Measurements from ENCODE around the gene NANOS1.

DNA sequence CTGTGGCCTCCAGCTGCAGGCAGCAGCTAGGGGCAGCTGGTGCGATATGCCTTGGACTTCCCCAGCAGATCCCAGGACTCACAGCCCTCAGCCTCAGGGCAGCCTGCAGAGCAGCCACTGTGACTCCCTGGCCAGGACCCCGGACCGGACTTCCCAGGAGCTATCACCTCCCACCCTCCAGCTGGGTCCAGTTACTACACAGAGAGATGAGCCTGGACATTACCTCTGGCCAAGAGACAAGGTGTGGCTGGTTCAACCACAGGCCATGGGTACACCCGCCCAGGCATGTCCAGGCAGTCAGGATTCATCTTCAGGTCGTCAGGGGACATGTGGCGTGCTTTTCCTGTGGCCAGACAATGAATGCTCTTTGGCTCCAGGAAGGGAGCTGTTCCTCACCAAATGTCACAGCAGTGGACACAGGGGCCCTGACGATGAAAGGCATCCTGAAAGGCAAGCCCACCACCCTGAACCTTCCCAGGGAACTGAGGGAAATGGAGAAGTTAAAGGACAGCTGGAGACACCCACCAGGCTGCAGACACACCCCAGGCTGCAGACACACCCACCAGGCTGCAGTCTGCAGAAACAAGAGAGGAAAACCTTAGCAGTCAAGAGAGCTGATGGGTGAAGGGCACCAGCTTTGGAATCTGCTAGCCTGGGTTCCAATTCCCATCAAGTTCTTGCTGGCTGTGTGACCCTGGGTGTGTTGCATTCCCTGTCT, 25.8 kb upstream of the NANOS1 start:
- TF ChIP-seq, protein P1, sequence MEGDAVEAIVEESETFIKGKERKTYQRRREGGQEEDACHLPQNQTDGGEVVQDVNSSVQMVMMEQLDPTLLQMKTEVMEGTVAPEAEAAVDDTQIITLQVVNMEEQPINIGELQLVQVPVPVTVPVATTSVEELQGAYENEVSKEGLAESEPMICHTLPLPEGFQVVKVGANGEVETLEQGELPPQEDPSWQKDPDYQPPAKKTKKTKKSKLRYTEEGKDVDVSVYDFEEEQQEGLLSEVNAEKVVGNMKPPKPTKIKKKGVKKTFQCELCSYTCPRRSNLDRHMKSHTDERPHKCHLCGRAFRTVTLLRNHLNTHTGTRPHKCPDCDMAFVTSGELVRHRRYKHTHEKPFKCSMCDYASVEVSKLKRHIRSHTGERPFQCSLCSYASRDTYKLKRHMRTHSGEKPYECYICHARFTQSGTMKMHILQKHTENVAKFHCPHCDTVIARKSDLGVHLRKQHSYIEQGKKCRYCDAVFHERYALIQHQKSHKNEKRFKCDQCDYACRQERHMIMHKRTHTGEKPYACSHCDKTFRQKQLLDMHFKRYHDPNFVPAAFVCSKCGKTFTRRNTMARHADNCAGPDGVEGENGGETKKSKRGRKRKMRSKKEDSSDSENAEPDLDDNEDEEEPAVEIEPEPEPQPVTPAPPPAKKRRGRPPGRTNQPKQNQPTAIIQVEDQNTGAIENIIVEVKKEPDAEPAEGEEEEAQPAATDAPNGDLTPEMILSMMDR (conservative IDR thresholded peaks at IDR 0.05 in 1 of 2, IDR thresholded peaks at IDR 0.05 in 1 of 2; ENCODE audit: low read depth in 1 of 2, low read length in 2 of 2): no peak
- no peak for TF ChIP-seq EZH2 (IDR thresholded peaks at IDR 0.05; ENCODE audit: low read length, missing control alignments)
